GM18511 (cell line): ENCODE data around the gene DECR2.
"Not testable (repeated sequence)": the region's sequence is repeated elsewhere in the genome, so short reads cannot be mapped to it uniquely, and the experiment has no call there.

Experiments
- ATAC-seq: cut with Tn5 transposase; IDR thresholded peaks from one replicate; pipeline ENCODE4 v1.9.1; 2021; ENCODE audit warnings: mild to moderate bottlenecking, moderate library complexity; ENCODE audit not compliant: unreplicated experiment

DECR2 gene

GRCh38 chr16:398561-399339 lies 2.9 kb upstream of the DECR2 start:
- ATAC-seq = no peak

GRCh38 chr16:399340-400019 lies 2.2 kb upstream of the DECR2 start:
- no peak for ATAC-seq

- no peak for ATAC-seq
These were observed 1.6 kb upstream of the DECR2 start for GRCh38 chr16:400061-400591.

GRCh38 chr16:404971-405486 lies 3.3 kb downstream of the DECR2 start:
- no peak for ATAC-seq

- ATAC-seq = no peak
These were observed 4.1 kb downstream of the DECR2 start for GRCh38 chr16:405548-406506.

- no peak for ATAC-seq
These were observed 5.6 kb downstream of the DECR2 start for GRCh38 chr16:407253-407652.

GRCh38 chr16:410516-411178 lies 9.0 kb downstream of the DECR2 start:
- ATAC-seq = no peak

GRCh38 chr16:411576-412265 lies 10.0 kb downstream of the DECR2 start:
- ATAC-seq = no peak

GRCh38 chr16:414395-415169 lies 12.9 kb downstream of the DECR2 start:
- no peak for ATAC-seq

- not testable (repeated sequence) for ATAC-seq
These were observed 13.4 kb downstream of the DECR2 start for GRCh38 chr16:415170-415498.

GRCh38 chr16:422179-422578 lies 20.5 kb downstream of the DECR2 start:
- not testable (repeated sequence) for ATAC-seq

GRCh38 chr16:424033-424622 lies 22.4 kb downstream of the DECR2 start:
- no peak for ATAC-seq

- no peak for ATAC-seq
These were observed 23.0 kb downstream of the DECR2 start for GRCh38 chr16:424623-425081.

- ATAC-seq = peak; percentile 92
These were observed 23.5 kb downstream of the DECR2 start, which contains the start of gene RAB11FIP3 for GRCh38 chr16:425082-425718. Gene RAB11FIP3 (plus strand): TSS chr16:425649. CDS start chr16:426007, 358 bp downstream.

- peak; percentile 43 for ATAC-seq
These were observed 24.0 kb downstream of the DECR2 start for GRCh38 chr16:425740-426114.

- no peak for ATAC-seq
These were observed 24.6 kb downstream of the DECR2 start for GRCh38 chr16:426115-426905.

GRCh38 chr16:426906-427249 lies 25.2 kb downstream of the DECR2 start:
- no peak for ATAC-seq
